Endothelial cell of umbilical vein (primary cell): ENCODE results near the gene SMIM38. TPM values are rescaled to one million over a fixed set of nuclear protein-coding genes. Genes with fewer than 3 reads are reported as not detected.

Source experiments
- BruUV-seq: library from RNA; stranded (reverse); fragments of 400-500 nt; replicated peaks from 2 replicates; lab custom pipeline; 2021; lab: Mats Ljungman, UMichigan
- CTCF ChIA-PET: fragments of 300-600, 350-600 bp; sonication (Branson Sonifier 250); formaldehyde crosslinking; loops from one replicate; lab custom pipeline; 2021; ENCODE audit warnings: antibody characterized with exemption, inconsistent platforms; lab: Charles Lee
- POLR2A ChIA-PET: fragments of 300-600, 350-600 bp; sonication (Branson Sonifier 250); formaldehyde crosslinking; loops from one replicate; lab custom pipeline; 2021; ENCODE audit warnings: antibody characterized with exemption, inconsistent platforms; lab: Charles Lee
- DNase-seq: peaks from one replicate; pipeline ENCODE4 v3.0.0-alpha.2; 2011; ENCODE audit warnings: low read depth, low spot score
- FAIRE-seq: peaks from 2 replicates; lab custom pipeline; 2011; peaks lifted over from hg19 to GRCh38; lab: Jason Lieb, UNC
- H2AFZ ChIP-seq: 2 replicates; pipeline ENCODE4 v1.6.0; 2012; ENCODE audit warnings: low read depth, low read length, control low read depth, inconsistent platforms
- H3K27ac ChIP-seq: 2 replicates; pipeline ENCODE4 v1.5.1; 2011; ENCODE audit warnings: low read depth, mild to moderate bottlenecking, control low read depth, low read length, moderate library complexity; ENCODE audit not compliant: insufficient read depth
- H3K27me3 ChIP-seq, 2 experiments: 2 replicates each; pipeline versions ENCODE4 v1.6.0 to v1.6.1; 2011; ENCODE audit warnings: low read length in 2 of 2, mixed read lengths in 1 of 2; ENCODE audit not compliant: control insufficient read depth in 2 of 2, insufficient read depth in 2 of 2
- H3K36me3 ChIP-seq, 2 experiments: 2 replicates in 1 of 2; 3 replicates in 1 of 2; pipeline ENCODE4 v1.5.1; 2011; ENCODE audit warnings: low read length in 2 of 2, mild to moderate bottlenecking in 1 of 2, moderate library complexity in 1 of 2; ENCODE audit not compliant: control insufficient read depth in 2 of 2, insufficient read depth in 2 of 2; ENCODE audit errors: extremely low read depth in 1 of 2
- H3K4me1 ChIP-seq: 3 replicates; pipeline ENCODE4 v1.5.1; 2011; ENCODE audit warnings: mild to moderate bottlenecking, low read length; ENCODE audit not compliant: control insufficient read depth, insufficient read depth; ENCODE audit errors: extremely low read depth
- H3K4me2 ChIP-seq: 2 replicates; pipeline ENCODE4 v1.6.1; 2011; ENCODE audit warnings: low read length, control low read depth, mixed read lengths; ENCODE audit not compliant: insufficient read depth
- H3K4me3 ChIP-seq, 3 experiments: fragments of 200-600 bp in 1 of 3; sonication (generic), shearing (Covaris generic) in 1 of 3; replicated peaks in 1 of 3; 2 replicates each; pipeline ENCODE4 v1.5.1; 2011 to 2016; ENCODE audit warnings: control low read depth in 3 of 3, low read length in 3 of 3, mild to moderate bottlenecking in 2 of 3, inconsistent platforms in 1 of 3, low read depth in 1 of 3, moderate library complexity in 1 of 3; ENCODE audit not compliant: insufficient read depth in 1 of 3
- H3K79me2 ChIP-seq: 2 replicates; pipeline ENCODE4 v1.6.0; 2012; ENCODE audit warnings: low read length, inconsistent platforms; ENCODE audit not compliant: control insufficient read depth, insufficient read depth
- H3K9ac ChIP-seq: replicated peaks from 2 replicates; pipeline ENCODE3; 2011; ENCODE audit warnings: low read length, control low read depth; ENCODE audit not compliant: insufficient read depth; ENCODE audit errors: extremely low read depth
- H3K9me1 ChIP-seq: replicated peaks from 3 replicates; pipeline ENCODE4 v1.6.0; 2011; ENCODE audit warnings: mild to moderate bottlenecking, low read length; ENCODE audit not compliant: control insufficient read depth, insufficient read depth; ENCODE audit errors: extremely low read depth
- H3K9me3 ChIP-seq: replicated peaks from 2 replicates; pipeline ENCODE4 v1.5.1; 2012; ENCODE audit warnings: low read length, inconsistent platforms; ENCODE audit not compliant: control insufficient read depth, insufficient read depth
- H4K20me1 ChIP-seq: replicated peaks from 2 replicates; pipeline ENCODE3; 2011; ENCODE audit warnings: mild to moderate bottlenecking, low read length; ENCODE audit not compliant: control insufficient read depth, insufficient read depth; ENCODE audit errors: extremely low read depth
- CTCF ChIP-seq, 2 donors: IDR thresholded peaks; 1 replicate in 1 of 2; 2 replicates in 1 of 2; pipeline ENCODE4 v1.5.1; 2011; ENCODE audit warnings: low read length in 2 of 2, mild to moderate bottlenecking in 2 of 2, moderate library complexity in 2 of 2, control low read depth in 1 of 2, inconsistent platforms in 1 of 2, low read depth in 1 of 2; ENCODE audit not compliant: insufficient read depth in 1 of 2; ENCODE audit errors: extremely low read depth in 1 of 2
- EZH2 ChIP-seq: IDR thresholded peaks from 2 replicates; pipeline ENCODE4 v1.6.1; 2012; ENCODE audit warnings: borderline replicate concordance, low read depth, mild to moderate bottlenecking, moderate library complexity, low read length, inconsistent platforms; ENCODE audit not compliant: severe bottlenecking
- FOS ChIP-seq: IDR thresholded peaks from 2 replicates; pipeline ENCODE4 v1.6.1; 2011; ENCODE audit warnings: mild to moderate bottlenecking, low read length, moderate library complexity, borderline replicate concordance; ENCODE audit not compliant: insufficient read depth
- GATA2 ChIP-seq: IDR thresholded peaks from 2 replicates; pipeline ENCODE4 v1.7.0; 2011; ENCODE audit warnings: low read depth, mild to moderate bottlenecking, moderate library complexity, mixed read lengths, low read length; ENCODE audit not compliant: insufficient read length, insufficient read depth
- JUN ChIP-seq: IDR thresholded peaks from 2 replicates; pipeline ENCODE4 v1.6.1; 2011; ENCODE audit warnings: borderline replicate concordance, low read depth; ENCODE audit not compliant: insufficient read length, insufficient read depth
- MAX ChIP-seq: IDR thresholded peaks from 2 replicates; pipeline ENCODE4 v1.6.1; 2011; ENCODE audit not compliant: insufficient read depth, insufficient read length
- MYC ChIP-seq: IDR thresholded peaks from one replicate; pipeline ENCODE4 v1.6.1; 2011; ENCODE audit warnings: mild to moderate bottlenecking, low read depth, low read length
- POLR2A ChIP-seq: IDR thresholded peaks from 2 replicates; pipeline ENCODE4 v1.6.1; 2012; ENCODE audit warnings: low read depth, mild to moderate bottlenecking, control low read depth, low read length
- POLR2AphosphoS5 ChIP-seq: IDR thresholded peaks from 2 replicates; pipeline ENCODE4 v1.6.1; 2012; ENCODE audit warnings: low read depth, mild to moderate bottlenecking, control low read depth, low read length, moderate library complexity; ENCODE audit not compliant: insufficient read depth
- dilution Hi-C: fragments of 300-500 bp; cut with MboI; formaldehyde crosslinking; loops from one replicate; pipeline ENCODE4 v1.15.0; 2019; ENCODE audit warnings: low sequenced_read_pairs; ENCODE audit not compliant: extremely low pct_ligation_motif_present
- intact Hi-C: fragments of 100-400 bp; cut with micrococcal nuclease; formaldehyde crosslinking; loops from one replicate; pipeline ENCODE4 v1.10.0; 2022
- polyA plus RNA-seq, 4 experiments: library from polyadenylated mRNA; depleted of rRNA in 3 of 4; stranded (reverse) in 3 of 4; unstranded in 1 of 4; fragments of >200 nt; gene quantifications; 2 replicates each; pipeline versions ENCODE4 v1.2.1 to v1.2.3, GENCODE V29; 2011 to 2012; ENCODE audit warnings: missing spikeins in 1 of 4
- total RNA-seq: library from RNA; stranded (reverse); gene quantifications from 2 replicates; pipeline ENCODE4 v1.2.3, GENCODE V29; 2021

Gene SMIM38
- total and polyA plus RNA-seq, 2 donors (not counting 3 experiments of a cell fraction or from before 2014, with no cell fraction given), result 0.03 TPM; not detected in 1

- no TSS peak for BruUV-seq
- Histone ChIP-seq H3K4me2 (no peak overlapping the region), H3K4me3 (no peak overlapping the region), H3K79me2 (no peaks in the 10 kb centered on the region), H3K9me1 (no peaks in the 10 kb centered on the region), H2AFZ (no peak overlapping the region), H3K27ac (no peak overlapping the region), H3K27me3 (peaks cover 2 to 4% of the 10 kb centered on the region in 2 experiments), H3K36me3 (no peaks in the 10 kb centered on the region), H3K9me3 (no peaks in the 10 kb centered on the region), H3K9ac (no peak overlapping the region), H3K4me1 (peaks cover 7% of the 10 kb centered on the region), H4K20me1 (no peaks in the 10 kb centered on the region)
- no peak for DNase-seq
- POLR2A ChIA-PET, result no interaction called here
- dilution Hi-C loops (no loop called here), intact Hi-C loops (no loop called here)
- FAIRE-seq, result no peak
- TF ChIP-seq CTCF (IDR thresholded peaks at IDR 0.05; ENCODE audit: extremely low read depth in 1 of 2, insufficient read depth in 1 of 2, low read depth in 1 of 2, low read length in 2 of 2), result no peak
- TF ChIP-seq JUN, result no peak
- no peak for TF ChIP-seq POLR2A
- TF ChIP-seq MYC, result no peak
- no peak for TF ChIP-seq FOS
- no peak for TF ChIP-seq MAX
- TF ChIP-seq EZH2, result no peak
- no peak for TF ChIP-seq GATA2
- no peak for TF ChIP-seq POLR2AphosphoS5
- CTCF ChIA-PET, result no interaction called here
Measured at GRCh38 chr11:69164824-69165223, 9.1 kb downstream of the SMIM38 start.
